SH-SY5Y (cell line): ENCODE data around the gene POU2AF1.

Source experiments
- GATA2 ChIP-seq: IDR thresholded peaks from 2 replicates; pipeline ENCODE4 v1.6.1; 2011; ENCODE audit warnings: mild to moderate bottlenecking, low read depth, low read length
- GATA3 ChIP-seq: IDR thresholded peaks from 2 replicates; pipeline ENCODE4 v1.6.1; 2011; ENCODE audit warnings: low read depth, mild to moderate bottlenecking, low read length, moderate library complexity

POU2AF1 gene

DNA sequence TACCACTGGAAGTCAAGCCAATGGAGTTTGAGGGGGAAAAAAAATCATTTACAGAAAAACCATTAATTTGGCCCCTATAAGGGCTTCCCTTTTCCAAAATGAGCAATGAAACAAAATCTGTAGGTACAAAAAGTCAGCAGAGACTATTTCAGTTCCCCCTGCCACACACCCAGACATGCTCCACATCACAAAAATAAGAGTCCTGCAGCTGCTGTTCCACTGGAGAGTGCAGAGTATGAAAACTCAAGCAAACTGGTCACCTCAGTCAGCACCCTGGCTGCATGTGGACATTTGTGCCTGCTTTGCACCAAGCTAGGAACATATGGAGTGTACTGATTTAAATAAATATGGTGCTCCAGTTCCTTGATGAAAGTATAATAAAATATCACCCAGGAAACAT lies 15.1 kb downstream of the POU2AF1 start:
- TF ChIP-seq GATA2 = no peak
- TF ChIP-seq GATA3 = no peak

DNA sequence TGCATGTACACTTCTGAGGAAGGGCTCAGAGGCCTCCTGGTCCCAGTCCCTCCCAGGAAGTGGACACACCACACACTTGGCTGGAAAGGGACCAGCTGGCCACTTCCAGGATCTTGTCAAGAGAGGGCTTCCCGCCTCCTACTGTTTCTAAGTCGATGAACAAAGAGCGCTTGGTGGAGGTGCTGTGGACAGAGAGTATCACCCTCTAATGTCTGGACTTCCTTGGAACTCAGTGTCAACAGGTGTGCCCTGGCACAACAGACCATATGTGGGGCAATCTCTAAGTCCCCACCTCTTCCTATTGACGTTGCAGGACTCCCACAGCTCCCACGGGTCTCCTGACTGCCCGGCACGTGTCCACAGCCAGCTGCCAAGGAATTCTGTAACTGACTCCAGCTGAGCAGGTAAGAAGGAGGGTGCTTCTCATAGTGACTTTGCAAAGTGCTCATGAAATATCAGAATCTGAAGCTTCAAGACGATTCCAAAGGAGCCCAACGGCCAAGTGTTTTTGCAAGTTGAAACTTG lies 16.1 kb downstream of the POU2AF1 start:
- TF ChIP-seq GATA2 (no peak), GATA3 (no peak)

DNA sequence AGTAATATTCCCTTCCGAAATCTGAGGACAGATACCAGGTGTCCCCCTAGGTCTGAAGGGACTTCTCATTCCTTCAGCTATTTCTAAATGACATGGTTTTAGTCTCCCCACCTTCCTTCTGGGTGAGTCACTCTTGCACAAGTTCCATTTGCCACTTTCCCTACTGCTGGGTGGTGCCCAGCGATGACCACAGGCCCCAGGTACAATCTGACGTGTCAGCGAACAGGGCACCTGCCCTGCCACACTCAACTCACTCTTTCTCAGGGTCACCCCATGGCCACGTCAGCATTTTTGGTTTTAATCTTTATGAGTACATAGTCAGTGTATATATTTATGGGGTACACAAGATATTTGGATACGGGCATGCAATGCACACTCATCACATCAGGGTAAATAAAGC lies 17.2 kb downstream of the POU2AF1 start:
- no peak for TF ChIP-seq GATA3
- TF ChIP-seq GATA2 = no peak

- TF ChIP-seq GATA2 (no peak), GATA3 (no peak)
These were observed 17.8 kb downstream of the POU2AF1 start for GRCh38 chr11:111361052-111361801.

DNA sequence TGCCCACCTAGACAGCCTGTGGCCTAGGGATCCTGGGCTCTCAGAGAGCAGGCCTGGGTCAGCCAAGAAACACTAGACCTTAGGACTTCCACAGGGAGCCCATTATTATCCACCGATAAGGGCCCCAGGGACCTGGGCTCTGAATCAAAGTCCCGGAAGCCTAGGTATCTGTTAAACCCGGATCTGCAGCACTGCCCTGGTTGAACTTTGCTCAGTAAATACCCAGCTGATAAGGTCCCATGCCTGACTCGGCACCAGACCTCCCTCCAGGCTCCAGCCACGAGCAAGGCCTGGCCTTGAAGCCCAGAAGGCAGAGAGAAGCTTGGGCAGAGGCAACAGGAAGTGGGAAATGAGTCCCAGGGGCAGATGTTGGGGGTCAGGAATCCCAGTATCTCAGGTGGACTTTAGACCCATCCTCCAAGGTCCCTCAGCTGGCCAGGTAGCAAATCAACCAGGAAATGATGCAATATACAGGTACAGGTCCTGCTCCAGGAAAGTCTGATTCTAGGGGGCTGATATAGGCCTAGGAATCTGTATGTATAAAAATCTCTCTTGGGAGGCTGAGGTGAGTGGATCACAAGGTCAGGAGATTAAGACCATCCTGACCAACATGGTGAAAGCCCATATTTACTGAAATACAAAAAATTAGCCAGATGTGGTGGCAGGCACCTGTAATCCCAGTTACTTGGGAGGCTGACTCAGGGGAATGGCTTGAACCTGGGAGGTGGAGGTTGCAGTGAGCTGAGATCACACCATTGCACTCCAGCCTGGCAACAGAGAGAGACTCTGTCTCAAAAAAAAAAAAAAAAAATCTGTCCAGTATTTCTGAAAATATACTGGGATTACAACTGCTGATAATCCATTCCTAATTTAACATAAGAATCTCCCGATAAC lies 18.7 kb downstream of the POU2AF1 start:
- TF ChIP-seq GATA3 (no peak), GATA2 (no peak)

GRCh38 chr11:111359223-111360149 lies 19.6 kb downstream of the POU2AF1 start:
- TF ChIP-seq GATA3 (no peak), GATA2 (no peak)

- TF ChIP-seq GATA3 (no peak), GATA2 (no peak)
These were observed 20.8 kb downstream of the POU2AF1 start for GRCh38 chr11:111358038-111359001.

DNA sequence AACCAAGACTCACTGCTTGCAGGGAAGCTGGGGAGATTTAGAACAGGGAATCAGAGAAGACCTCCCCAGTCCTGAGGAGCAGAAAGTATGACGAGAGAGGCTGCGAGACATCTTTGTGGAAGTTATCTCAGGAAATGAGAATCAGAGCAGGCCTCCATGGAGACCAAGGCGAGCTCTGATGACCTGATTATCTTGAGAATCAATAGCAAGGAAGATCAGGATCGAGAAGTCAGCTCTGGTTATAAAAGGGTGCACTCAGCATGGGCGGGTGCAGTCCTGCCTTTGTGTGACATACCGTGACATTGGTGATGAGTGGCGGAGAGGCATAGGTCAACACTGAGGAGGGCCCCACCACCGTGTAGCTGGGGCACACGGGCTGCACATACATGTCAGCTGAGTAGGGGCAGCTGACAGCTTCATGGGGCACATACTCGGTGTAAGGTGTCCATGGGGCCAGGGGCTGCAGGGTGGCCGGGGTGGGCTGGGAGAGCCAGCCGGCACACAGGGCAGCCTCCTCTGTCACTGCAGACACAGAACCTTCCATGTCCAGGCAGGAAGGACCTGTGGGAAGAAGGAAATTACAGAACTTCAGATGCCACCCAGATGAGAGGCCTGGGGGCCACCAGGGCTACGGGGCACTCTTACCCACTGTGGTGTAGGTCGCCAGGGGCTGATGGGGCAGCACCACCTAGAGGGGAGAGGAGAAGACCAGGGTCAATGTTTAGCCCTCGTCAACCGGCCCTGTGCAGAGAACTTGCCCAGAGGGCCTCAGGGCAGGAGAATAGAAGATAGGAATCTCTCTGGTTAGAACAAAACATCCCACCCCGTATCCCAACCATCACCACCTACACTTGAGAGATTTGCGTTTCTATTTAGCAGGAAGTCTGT lies 21.7 kb downstream of the POU2AF1 start:
- no peak for TF ChIP-seq GATA3
- TF ChIP-seq GATA2 = peak; percentile 53

GRCh38 chr11:111356660-111357048 lies 22.4 kb downstream of the POU2AF1 start:
- TF ChIP-seq GATA3 (no peak), GATA2 (no peak)

DNA sequence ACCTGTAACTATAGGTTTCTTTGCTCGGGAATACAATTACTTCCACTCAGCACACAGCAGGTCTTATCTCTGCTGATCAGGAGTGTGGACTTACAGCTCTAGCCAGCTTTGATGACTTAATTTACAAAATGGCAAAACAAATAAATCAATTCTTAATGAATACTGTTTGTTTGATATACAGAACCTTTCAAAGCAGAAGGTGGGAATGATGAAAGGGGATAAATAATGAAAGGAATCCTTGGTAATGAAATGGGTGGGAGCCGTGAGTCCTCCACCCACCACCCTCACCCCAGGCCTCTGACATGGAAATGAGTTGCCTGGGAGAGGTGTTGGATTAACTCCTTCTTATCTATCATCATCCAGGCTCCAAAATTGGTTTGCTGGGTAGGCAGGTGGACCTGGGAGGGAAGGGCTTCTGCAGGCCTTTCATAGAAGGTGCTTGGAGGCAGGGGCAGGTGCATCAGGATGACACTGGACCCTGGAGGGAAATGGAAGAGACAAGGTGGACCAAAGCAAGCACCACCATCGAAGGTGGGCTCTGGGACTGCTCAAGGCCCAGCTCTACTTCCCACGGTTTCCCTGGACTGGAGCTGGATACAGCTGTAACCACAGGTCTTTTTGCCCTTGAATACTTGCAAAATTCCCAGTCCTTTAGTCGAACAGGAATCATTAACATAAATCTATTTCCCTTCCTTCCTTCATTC lies 23.0 kb downstream of the POU2AF1 start:
- TF ChIP-seq GATA2 (peak; percentile 16; the same call in 1 of the 2 replicates), GATA3 (no peak)

GRCh38 chr11:111355101-111355500 lies 24.0 kb downstream of the POU2AF1 start:
- TF ChIP-seq GATA2 (no peak), GATA3 (no peak)
